Stimulated activated CD4-positive, alpha-beta T cell treated with anti-CD3 and anti-CD28 coated beads, Interleukin-15, amount 100 ng/mL, for 24 hours (primary cell): Measurements from ENCODE around the gene RHO.

Experiments used
- DNase-seq: peaks from one replicate; pipeline ENCODE4 v3.0.0-alpha.2; 2020

RHO gene

DNA sequence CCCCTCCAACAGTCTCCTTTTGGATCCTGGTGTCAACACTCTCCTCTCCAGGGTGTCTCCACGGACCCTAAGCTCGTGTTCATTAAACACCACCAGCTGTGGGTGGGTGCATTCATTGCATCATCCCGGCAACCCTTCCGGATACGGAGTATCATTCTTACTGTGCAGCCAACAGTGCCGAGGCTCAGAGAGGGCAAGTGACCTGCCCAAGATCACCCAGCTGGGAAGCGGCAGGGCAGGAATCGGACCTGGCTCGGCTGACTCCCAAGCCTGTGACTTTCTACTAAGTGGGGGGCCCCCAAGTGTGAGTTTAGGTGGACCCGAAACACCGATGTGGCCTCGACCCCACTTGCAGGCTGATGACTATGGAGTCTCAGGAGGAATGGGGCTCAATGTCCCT, 34.9 kb downstream of the RHO start:
- DNase-seq = no peak

- no peak for DNase-seq
These were observed 35.6 kb downstream of the RHO start for GRCh38 chr3:129563850-129564535.

DNA sequence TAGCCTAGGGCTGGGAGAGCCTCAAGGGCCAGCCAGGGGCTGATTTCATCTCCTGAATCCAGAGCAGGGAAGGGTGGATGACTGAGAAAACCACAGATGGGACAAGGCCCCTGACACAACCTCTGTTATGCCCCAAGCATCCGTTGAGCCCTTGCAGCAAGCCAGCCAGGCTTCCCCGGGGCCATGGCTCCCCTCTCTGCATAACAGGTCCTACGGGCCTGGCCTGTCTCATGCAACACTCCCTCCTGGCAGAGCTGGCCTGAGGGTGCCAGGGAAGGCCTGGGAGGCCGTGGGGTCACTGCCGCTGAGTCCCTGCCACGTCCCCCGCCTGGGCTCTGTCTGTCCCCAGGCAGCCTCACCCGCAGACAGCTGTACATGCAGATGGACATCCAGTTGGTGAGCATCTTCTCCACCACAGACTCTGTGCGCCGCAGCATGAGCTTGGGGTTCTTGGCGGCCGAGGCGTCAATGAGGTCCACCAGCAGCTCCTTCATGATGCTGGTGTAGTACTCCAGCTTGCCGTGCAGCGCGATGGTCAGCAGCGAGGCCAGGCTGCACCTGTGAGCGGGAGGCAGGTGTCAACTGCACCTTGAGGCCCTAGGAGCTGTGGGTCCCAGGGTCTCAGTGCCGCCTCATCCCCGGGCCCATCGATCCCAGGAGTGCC, 36.7 kb downstream of the RHO start:
- no peak for DNase-seq

- DNase-seq = no peak
These were observed 37.5 kb downstream of the RHO start for GRCh38 chr3:129565902-129566301.

DNA sequence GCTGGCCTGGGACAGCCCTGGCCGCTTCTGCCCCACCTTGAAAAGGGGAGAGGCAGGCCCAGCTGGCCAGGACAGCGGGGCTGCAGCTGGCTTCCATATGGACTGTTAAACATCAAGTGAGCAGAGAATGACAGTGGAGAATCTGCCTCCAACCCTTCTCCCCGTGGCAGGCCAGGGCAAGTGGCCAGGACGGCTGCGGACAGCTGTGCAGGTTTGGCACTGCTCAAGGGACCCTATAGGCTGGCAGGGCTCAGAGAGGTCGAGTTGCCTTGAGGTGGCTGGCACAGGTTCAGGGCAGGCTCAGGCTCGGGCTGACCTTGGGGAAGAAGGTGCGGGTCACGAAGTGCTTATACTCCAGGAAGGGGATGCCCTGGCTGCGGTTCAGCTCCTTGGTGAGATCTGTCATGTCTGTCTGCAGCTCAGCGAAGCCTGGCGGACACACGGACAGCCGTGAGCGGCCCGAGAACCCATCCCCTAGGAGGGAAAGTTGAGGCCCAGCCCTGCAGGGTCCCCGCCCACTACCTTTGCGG, 38.8 kb downstream of the RHO start:
- no peak for DNase-seq

DNA sequence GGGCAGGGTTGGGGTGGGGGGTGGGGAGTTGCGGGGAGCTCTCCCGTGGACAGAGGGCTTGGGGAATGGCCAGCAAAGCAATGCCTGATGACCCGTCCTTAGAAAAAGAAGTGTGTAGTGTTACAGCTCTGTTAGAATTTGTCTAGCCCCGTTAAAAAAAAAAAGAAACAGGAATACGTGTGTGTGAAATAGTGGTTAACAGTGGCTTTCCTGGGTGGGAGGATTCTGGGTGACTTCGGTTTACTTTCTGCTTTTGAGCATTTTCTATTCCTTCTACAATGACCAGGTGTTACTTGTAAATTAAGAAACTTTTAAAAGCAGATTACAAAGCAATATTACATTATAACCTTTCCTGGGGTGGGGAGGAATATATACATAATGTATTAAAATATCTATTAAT, 39.5 kb downstream of the RHO start:
- no peak for DNase-seq

DNA sequence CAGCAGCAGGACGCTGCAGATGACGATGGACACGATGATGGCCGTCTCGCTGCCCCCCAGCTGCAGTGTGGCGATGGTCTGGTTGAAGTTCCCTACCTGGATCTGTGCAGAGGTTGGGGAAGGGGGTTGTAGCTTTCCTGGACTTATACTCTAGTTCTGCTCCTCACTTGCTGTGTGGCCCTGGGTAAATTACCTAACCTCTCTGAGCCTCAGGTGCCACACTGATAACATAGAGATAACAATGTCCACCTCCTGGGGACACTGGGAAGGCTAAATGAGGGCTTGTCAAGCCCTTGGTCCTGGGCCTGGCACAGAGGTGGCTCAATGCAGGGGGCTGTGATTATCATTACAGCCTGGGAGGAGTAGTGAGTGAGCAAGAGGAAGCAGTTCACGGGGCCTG, 41.4 kb downstream of the RHO start:
- no peak for DNase-seq

GRCh38 chr3:129571605-129572547, 43.4 kb downstream of the RHO start:
- DNase-seq = no peak

- no peak for DNase-seq
These were observed 44.2 kb downstream of the RHO start for GRCh38 chr3:129572603-129573002.

DNA sequence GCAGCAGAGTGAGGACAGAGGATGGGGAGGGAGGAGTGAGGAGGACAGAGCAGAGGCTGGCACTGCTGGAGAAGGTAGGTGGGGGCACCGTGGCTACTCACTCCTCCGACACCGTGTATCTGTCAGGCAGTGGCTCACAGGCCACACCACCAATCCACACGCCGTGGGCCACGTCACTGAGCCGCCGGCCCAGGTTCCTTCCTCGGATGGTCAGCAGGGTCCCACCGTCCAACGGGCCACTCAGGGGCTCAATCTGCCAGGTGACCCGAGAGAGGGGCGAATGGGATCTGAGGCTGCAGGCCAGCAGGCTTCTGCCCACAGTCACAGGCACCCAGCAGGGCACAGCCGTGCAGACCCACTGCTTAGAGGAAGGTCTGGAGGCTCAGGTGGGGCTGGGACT, 45.1 kb downstream of the RHO start:
- DNase-seq = no peak

DNA sequence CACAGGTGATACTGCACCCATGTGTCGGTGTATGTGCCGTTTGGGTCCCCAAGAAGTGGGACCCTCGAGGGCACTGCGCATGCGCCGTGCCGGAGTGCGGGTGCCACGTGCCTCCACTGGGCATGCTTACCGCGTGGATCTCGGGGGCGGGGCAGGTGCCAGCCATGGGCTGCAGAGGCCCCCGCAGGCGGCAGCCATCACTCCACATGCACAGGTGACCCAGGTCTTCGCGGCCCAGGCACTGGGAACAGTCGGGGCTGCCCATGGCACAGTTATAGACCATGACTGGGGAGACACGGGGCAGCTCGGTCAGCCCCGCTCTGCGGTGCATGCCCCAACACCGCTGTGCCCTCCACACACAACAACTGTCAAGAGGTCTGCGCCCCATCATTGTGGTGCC, 45.8 kb downstream of the RHO start:
- DNase-seq = no peak

- no peak for DNase-seq
These were observed 47.0 kb downstream of the RHO start for GRCh38 chr3:129575233-129575996.

- no peak for DNase-seq
These were observed 47.6 kb downstream of the RHO start for GRCh38 chr3:129575997-129576384.

DNA sequence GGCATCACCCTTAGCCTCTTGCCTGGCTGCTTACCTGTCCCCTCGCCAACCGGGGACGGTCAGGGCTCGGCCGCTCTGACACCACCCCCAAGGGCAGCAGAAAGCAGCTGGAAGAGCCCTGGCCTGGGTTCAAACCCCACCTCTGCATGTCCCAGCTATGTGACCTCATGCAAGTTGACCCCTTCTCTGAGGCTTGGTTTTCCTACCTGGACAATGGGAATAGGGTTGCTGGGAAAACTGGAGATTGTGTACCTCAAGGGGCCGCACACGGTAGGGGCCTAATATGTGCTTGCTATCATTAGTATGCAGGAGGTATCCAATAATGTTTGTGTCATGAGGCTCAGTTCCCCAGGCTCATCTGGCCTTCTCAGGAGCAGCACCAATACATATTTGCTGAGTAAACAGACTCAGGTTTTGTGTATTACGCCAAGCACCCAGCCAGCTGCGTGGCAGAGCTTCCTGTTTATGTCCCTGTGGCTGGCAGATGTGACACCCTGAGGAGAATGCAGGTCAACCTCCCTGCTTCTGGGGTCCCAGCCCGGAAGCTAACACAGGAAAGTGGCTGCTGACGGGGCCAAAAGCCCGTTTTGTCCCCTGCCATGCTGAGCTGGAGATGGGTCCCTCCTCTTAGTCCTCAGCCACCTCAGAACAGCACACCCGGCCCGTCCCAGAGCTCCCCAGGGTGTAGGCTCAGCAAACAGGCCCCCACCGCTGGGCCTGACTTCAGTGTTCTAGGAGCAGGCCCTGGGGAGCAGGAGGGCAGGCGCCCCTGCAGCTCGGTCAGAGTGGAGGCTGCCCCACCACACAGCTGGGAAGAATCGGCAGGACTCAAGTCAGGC, 48.3 kb downstream of the RHO start:
- peak; percentile 35 for DNase-seq

- no peak for DNase-seq
These were observed 48.9 kb downstream of the RHO start for GRCh38 chr3:129577366-129577765.

DNA sequence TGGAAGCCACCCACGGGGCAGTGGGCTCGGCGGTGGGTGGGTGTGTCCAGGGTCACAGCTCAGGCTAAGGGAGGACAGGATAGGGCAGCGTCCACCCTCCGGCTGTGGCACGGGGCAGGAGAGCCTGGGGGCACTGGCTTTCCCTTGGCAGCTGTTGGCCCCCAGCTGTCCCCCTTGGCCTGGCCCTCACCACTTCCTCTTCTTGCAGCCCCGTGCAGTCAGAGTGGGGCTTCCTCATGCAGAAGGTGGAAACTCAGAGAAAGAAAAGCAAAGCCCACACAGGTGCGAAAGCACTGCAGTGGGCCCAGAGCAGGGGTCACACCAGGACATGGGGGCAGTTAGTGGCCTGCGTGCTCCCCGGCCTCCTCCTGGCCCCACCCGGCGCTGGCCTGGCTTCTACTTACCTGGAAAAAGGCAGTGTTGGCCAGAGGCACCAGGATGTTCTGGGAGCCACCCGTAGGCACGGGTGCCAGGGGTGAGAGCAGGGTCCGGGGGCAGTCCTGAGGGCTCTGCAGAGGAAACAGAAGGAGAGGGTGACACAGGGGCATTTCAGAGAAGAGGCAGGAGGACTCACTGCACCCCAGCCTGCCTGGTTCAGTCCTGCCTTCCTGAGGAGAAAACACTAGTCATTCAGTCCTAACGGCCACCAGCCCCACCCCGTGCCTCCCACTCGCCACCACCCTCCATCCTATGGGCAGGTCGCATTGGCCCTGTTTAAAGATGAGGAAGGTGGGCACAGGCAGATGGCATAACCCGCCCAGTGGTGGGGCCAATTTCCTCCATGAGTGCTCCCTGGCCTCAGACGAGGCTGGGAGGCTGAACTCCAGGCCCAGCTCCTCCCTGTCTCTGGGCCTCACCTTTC, 49.7 kb downstream of the RHO start:
- DNase-seq = no peak

DNA sequence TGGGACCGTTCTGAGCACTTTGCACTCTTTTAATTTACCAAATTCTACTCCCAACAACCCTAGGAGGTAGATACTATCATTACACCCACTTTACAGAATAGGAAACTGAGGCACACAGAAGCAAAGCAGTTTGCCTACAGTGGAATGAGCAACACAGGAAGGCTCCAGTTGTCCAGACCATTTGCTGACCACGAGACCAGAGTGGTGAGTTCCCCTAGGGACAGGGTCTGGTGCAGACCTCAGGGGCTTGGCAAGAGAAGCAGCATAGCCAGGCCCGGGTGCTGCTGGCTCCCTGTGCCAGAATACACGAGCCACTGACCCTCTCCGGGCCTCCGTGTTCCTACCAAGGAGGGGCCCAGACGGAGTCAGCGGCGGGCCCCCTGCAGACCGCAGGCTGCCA, 51.6 kb downstream of the RHO start:
- DNase-seq = no peak

DNA sequence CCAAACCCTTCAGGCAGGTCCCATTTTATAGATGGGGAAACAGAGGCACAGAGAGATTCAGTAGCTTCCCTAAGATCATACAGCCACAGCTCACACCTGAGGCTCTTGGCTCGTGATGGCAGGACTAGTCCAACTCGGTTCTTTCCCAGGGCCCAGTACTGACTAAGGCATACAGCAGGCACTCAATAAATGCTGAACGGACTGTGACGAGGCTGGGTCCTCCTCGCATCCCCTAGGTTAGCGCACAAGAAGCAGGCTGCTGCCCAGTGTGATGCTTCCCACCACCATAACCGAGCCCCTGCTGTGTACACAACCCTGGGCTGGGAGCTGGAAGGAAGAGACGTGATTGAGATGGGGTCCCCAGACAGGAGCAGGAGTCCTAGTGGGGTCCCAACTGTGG, 53.2 kb downstream of the RHO start:
- DNase-seq = no peak

DNA sequence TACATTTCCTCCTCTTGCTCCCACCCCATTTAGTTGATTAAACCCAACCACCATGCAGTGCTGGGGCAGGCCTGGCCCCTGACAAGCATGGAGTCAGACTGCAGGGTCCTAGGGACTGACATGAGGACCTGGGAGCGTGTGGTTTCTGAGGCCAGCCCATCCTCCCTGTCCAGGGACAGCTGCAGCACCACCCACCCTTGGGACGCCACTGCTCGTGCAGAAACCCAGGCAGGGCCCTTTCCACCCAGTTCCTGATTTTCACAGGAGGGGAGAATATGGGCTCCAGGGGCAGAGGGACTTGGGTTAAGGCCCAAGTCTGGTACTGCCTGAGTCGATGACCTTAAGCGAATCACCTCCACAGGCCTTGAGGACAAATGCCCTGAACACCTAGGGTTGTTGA, 54.4 kb downstream of the RHO start:
- no peak for DNase-seq

DNA sequence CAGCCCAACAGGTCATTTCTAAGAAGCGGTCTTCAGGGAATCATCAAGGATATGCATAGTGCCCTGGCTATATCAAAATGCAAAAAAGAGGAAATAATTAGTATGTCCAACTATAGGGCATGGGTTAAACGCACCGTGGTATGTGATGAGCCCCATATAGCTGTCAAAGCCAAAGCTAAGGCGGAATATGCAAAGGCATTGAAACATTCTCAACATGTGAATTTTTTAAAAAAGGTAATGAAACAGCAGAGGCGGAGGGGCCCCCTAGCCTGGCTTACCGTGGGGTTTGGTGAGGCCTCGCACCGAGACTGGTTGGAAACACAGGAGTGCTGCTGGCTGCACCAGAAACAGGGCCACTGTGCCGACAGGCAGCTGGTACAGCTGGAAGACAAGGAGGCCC, 54.9 kb downstream of the RHO start:
- DNase-seq = no peak

DNA sequence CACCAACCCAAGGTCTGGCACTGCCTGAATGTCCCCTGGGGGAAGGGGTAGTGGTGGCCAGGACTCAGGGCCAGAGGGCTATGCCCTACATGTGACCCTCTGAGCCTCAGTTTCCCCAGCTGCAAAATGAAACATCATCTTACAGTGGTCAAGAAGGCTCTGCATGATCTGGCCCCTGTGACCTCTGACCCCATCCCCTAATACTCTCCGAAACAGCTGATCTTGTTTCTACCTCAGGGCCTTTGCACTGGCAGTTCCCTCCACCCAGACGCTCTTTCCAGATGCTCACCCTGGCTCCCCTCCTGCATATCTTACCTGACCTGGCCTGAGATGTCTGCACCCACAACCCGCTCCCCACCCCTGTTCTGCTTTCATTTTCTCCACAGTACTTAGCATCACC, 56.2 kb downstream of the RHO start:
- DNase-seq = no peak
